GM12891 (cell line): ENCODE data around the gene OR2H1.

Experiments used
- POLR2A ChIP-seq: IDR thresholded peaks from 2 replicates; pipeline ENCODE4 v1.6.1; 2011; ENCODE audit warnings: low read depth, low read length, control low read depth
- POLR2AphosphoS5 ChIP-seq: IDR thresholded peaks from 2 replicates; pipeline ENCODE4 v1.6.1; 2011; ENCODE audit warnings: low read depth, low read length, control low read depth
- POU2F2 ChIP-seq: IDR thresholded peaks from 2 replicates; pipeline ENCODE4 v1.6.1; 2011; ENCODE audit warnings: low read depth, mild to moderate bottlenecking, control low read depth, low read length, moderate library complexity
- TAF1 ChIP-seq: IDR thresholded peaks from 2 replicates; pipeline ENCODE4 v1.6.1; 2011; ENCODE audit warnings: low read depth, low read length, control low read depth

- TF ChIP-seq TAF1 (no peak), POLR2A (no peak), POLR2AphosphoS5 (no peak), POU2F2 (no peak)
Measured at GRCh38 chr6:29500594-29500993, 43.6 kb downstream of the OR2H1 start.
